HuH-7.5 (cell line): ENCODE data around the gene CUL4A.
"Not testable (repeated sequence)": the region's sequence is repeated elsewhere in the genome, so short reads cannot be mapped to it uniquely, and the experiment has no call there.

Experiments used
- DNase-seq: peaks from one replicate; pipeline ENCODE4 v3.0.0; 2011; ENCODE audit warnings: low spot score

Gene CUL4A

DNA sequence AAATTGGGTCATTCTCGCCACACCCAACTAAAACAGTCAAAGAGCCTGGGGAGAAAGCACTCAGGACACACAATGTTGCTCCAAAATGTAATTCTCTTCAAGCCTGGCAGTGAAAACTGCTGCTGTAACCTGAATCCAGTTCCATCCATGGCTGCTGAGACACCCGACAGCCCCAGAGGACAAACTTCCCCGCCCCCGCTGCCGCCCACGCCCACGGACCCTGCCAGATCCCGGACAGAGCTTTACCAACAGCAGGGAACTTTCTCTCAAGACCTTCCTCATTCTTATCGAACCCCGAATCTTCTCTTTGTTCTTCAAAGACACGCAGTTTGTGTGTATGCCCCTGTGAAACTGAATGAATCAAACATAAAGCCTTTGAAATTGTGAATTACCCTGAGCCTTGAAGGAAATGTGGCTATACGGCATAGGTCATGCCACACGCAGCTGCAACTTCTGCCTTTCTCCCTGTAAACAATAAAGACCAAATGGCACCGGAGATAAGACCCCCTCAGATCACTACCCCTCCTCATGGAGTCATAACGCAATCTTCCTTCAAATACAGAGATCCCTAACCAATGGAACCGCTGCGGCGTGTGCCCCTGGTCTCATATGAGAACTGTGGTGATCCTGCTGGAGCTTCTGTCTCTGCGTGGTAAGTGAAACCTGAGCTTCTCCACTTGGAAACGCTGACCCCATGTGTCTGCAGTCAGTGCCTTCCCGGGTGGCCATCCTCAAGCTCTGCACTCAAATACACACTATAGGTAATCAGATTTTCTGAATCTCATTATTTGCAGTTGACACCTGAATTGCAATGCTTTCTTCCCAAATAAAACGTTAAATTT lies 82.8 kb downstream of the CUL4A start:
- peak; percentile 24 for DNase-seq

DNA sequence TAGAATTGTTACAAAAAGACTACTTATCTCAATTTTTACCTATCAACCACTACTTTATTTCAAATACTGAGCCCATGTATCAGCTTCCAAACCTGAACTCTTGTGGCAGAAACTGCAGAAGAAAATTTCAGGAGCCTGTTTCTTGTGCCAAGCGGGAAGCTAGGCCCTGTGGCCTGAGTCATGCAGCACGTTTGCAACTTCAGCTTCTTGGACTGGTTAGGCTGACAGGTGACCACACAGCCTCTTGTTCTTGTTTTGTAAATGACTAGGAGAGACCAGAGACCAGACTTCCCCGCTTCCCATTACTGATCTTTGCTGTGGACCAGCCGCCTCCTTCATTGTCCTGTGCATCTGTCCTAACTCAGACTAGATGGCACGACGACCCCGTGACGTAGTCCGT lies 84.3 kb downstream of the CUL4A start:
- DNase-seq: no peak

DNA sequence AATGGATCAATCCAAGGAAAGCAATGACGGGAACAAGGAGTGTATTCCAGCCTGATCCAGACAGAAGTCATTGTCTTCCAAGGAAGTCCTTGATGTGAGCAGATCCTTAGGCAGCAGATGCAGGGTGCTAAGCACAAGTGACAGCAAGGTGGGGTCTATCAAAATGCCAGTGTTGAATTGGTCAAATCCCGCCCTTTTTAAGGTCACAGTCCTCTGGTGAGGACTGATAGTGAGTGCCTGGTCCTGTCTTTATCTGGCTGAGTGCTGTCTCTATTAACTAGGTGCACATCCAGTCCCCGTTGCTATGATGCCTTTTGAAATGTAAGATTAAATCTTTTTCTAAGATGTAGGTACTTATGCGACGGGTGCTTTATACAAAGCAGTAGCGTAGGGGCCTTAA lies 86.4 kb downstream of the CUL4A start:
- DNase-seq: no peak

DNA sequence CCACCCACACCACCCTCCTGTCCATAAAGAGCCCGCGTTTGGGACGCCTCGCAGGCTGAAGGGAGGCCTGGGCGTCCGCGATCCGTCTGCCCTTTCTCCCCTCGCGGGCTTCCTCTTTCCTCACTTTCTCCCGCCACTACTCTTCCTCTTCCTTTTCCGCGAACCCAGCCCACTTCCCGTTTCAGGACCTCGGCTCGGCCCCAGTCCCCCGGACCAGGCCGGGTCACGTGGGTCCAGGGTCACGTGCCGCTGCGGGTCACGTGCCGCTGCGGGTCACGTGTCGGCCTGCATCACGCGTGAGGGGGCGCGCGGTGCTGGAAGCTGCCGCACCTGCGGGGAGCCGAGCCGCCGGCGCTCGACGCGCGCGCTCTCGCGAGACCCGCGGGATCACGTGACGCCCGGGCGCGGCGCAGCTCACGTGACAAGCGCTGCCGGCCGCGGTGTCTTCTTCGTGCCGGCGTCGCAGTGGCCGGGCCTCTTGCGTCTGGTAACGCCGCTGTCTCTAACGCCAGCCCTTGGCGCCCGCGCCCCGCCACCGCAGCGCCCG lies 87.5 kb downstream of the CUL4A start, which contains the start of gene LAMP1:
Gene LAMP1 (plus strand): TSS at position 417 of the 547 bp plus-strand sequence. CDS start 196 bp downstream, outside the sequence.
- peak; percentile 91 for DNase-seq

DNA sequence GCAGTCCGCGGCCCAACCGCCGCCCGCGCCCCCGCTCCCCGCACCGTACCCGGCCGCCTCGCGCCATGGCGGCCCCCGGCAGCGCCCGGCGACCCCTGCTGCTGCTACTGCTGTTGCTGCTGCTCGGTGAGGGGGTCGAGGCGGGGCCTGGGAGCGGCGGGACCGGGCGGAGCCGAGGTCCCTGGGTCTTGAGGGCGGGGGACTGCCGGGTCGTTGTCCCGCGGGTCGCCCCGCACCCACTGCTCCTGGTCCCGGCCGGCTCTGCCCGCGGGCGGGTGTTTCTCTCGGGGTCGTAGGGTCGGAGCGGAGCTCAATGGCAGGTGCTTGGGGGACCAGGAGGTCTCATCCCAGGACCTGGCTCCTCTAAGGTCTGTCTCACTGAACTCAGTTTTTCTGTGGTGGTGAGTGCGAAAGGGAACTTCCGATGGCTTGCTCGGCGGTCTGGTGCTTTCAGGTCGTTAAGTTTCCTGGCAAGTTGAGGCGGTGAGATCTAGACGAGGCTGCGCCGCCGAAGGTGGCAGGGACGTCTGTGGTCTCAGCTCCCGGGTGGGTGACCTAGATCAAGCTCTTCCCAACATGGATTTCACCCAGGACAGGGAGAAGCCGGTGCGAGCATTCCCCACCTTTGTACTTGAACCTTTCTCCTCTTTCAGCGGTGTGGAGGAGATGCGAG lies 88.1 kb downstream of the CUL4A start:
- no peak for DNase-seq

DNA sequence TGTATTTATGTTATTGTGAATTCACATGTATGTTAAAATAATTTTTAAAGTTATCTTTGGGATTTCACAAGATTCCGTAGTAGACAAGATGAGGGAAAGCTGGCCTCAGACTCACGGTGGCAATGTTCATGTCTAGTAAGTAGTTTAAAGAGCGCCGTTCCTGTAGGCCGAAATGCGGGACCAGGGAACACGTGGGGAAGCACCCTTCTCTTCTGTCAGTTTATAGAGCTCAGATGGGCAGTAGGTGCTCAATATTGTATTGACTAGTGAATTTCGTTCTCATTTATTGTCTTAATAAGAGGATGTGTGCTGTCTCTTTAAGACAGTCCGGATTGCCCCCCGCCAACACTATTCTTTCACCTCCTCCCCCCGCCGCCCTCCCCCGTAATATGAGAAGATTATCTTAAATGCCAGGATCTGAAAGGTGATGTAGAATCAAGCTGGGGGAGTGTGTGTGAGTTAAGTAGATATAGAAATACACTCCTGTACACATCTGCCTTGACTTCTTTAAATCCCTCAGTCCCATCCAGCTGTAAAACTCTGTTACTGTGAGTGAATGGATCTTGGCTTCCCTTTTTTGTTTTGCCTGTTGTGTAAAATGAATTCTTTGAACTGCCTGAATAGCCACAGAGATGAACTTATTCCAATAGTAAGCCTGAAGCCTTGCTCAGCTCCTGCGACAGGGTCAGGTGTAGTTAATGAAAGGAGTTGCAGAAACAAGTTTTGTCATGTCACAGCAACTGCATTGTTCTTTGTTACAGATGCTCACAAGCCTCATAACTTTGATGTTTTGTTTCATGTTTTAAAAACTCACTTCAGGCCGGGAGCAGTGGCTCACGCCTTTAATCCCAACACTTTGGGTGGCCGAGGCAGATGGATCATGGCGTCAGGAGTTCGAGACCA lies 88.9 kb downstream of the CUL4A start:
- DNase-seq: no peak

DNA sequence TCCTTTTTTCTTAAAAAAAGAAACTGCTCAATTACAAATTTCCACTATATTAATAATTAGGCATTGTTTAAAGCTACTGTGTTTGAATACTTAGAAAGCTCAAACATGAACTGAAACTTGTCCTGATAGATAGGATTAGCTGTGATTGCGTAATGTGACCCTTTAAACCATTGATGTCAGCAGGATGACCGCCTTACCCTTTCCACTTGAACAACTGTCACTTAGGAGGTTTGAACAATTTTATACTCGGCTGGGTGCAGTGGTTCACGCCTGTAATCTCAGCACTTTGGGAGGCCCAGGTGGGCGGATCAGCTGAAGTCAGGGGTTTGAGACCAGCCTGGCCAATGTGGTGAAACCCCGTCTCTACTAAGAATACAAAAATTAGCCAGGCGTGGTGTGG lies 90.5 kb downstream of the CUL4A start:
- peak; percentile 66 for DNase-seq

DNA sequence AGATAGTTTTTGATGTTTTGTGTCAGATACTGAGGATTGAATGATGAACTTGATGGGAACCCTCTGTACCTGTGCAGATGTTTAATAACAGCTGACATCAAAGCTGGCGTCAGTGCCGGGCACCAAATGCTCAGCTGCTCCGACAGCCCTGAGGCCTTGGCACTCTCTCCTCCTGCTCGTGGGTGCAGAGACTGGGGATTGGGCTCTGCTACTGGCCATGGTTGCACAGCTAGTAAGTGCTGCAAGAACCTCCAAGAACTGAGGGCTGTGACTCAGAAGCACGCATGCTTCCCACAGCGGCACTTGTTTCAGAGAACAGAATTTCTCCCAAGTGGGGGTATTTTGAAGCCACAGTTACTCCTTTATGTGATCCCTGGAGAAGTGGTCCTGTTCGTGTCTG lies 93.6 kb downstream of the CUL4A start:
- DNase-seq: no peak

DNA sequence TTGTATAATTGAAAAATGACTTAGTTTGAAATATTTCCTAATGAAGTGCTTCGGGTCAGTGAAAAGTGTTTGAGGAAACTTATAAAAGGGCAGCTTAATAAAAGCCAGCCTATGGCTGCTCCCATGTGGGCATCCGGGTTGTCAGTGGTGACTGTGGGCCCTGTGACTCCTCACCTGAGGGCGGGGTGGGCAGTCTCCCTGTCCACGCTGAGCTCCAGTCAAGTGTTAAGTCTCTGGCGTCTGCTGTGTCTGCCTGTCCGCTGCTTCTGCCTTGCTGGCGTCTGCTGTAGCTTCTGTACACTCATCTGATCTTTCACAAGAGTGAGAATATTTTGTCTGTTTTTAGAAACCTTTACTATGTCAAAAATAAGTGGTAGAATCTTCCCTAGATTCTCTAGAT lies 94.7 kb downstream of the CUL4A start:
- no peak for DNase-seq

DNA sequence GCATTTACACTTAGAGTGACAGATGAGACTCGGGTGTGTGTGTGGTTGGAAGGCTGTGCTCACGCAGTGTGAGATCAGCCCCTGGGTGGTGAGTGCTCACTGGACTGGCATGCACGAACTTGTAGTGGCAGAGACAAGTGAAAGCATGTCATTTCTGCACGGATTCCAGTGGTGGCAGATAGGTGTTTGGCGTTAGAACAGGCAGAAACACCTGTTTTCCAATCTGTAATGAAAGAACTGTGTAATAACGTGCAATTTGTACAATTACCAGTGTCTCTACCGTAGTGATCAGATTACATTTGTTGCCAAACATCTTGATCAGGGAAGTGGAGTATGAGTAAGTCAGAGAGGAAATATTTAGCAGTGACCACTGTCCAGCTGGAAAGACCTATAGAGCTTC lies 95.8 kb downstream of the CUL4A start:
- DNase-seq: no peak

DNA sequence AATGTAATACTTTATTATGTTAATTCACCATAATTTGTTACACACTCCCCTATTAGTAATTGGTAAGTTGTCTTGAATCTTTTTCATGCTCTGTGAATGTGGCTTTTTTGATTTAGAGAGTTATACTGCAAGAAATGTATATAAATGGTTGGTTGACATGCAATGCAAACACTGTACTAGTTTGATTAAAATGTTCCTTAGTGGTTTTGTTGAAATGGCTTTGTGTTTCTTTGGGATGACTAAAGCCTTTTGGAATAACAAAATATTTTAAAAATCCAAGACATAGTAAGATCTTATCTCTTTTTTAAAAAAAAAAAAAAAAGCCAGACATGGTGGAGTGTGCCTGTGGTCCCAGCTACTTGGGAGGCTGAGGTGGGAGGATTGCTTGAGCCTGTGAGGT lies 98.1 kb downstream of the CUL4A start:
- no peak for DNase-seq

DNA sequence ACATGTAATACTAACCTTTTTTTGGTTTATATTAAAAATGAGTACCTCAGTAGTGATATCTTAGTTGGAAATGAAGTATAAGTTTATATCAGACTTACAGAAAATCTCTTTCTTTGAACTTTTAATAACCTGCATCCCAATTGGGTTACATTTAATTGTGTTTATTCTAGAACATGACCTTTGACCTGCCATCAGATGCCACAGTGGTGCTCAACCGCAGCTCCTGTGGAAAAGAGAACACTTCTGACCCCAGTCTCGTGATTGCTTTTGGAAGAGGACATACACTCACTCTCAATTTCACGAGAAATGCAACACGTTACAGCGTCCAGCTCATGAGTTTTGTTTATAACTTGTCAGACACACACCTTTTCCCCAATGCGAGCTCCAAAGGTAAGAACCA lies 100.1 kb downstream of the CUL4A start:
- no peak for DNase-seq

DNA sequence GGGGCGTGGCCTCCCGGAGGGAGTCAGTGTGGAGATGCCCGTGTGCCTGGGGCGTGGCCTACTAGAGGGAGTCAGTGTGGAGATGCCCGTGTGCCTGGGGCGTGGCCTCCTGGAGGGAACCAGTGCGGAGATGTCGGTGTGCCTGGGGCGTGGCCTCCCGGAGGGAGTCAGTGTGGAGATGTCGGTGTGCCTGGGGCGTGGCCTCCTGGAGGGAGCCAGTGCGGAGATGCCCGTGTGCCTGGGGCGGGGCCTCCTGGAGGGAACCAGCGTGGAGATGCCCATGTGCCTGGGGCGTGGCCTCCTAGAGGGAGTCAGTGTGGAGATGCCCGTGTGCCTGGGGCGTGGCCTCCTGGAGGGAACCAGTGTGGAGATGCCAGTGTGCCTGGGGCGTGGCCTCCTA lies 104.7 kb downstream of the CUL4A start:
- DNase-seq: not testable (repeated sequence)

DNA sequence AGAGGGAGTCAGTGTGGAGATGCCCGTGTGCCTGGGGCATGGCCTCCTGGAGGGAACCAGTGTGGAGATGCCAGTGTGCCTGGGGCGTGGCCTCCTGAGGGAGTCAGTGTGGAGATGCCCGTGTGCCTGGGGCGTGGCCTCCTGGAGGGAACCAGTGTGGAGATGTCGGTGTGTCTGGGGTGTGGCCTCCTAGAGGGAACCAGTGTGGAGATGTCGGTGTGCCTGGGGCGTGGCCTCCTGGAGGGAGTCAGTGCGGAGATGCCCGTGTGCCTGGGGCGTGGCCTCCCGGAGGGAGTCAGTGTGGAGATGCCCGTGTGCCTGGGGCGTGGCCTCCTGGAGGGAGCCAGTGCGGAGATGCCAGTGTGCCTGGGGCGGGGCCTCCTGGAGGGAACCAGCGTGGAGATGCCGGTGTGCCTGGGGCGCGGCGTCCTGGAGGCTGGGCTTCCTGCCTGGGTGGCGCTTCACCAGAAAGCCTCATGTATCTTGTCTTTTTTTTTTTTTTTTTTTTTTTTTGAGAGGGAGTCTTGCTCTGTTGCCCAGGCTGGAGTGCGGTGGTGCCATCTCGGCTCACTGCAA lies 105.6 kb downstream of the CUL4A start:
- not testable (repeated sequence) for DNase-seq

DNA sequence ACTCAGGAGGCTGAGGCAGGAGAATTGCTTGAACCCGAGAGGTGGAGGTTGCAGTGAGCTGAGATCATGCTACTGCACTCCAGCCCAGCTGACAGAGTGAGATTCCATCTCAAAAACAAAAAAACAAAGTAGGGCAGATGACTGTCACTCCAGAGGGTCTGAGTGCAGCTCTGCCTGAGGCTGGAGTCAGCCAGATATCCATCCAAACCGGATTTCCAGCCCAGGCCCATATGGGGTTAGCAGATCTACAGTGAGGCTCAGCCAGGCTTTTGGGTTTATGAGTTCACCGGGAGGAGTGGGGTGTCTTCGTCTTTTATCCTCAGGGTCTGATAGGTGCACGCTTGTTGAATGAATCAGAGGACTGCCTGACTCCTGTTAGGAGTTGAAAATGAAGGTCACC lies 106.6 kb downstream of the CUL4A start:
- no peak for DNase-seq
